DMS153 (cell line): Measurements from ENCODE around the gene COL19A1.

Experiments used
- DNase-seq: peaks from one replicate; lab custom pipeline; 2025; lab: John Stamatoyannopoulos, UW

The COL19A1 gene

DNA sequence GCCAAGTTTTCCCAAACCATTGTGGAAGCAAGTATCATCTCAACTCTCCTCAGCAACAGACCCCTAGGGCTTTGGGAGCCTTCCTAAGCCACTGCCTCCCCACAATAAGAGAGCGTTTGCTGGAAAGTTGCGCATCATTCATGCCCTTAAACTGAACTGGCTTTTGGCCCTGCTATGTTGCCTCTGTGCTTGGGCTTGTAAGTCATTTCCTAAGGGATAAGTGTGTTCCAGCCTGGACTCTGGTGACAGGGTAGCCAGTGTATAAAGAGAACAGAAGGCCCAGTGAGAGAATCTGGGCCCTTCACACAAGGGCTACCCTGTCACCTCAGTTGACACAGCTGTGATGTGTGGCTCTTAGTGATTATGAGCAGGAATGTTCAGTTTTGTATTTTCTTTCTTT lies 358.7 kb downstream of the COL19A1 start:
- DNase-seq: no peak

DNA sequence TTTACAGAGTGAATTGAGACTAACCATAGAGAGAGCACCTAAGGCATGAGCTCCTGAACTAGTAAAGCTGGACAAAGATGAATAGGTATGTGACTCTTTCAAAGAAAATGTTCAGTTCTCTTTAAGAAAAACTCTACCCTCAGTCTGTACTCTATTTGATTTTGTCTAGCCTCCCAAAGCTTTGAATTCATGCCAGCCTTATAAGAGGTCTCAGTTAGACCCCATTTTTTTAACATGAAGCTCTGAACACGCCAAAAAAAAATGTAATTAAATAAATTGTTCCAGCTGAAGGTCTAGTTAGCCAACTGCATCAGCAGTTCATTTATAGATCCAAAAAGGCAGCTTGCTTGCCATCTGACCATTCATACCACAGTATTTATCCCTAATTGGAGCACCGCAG lies 365.0 kb downstream of the COL19A1 start:
- no peak for DNase-seq

DNA sequence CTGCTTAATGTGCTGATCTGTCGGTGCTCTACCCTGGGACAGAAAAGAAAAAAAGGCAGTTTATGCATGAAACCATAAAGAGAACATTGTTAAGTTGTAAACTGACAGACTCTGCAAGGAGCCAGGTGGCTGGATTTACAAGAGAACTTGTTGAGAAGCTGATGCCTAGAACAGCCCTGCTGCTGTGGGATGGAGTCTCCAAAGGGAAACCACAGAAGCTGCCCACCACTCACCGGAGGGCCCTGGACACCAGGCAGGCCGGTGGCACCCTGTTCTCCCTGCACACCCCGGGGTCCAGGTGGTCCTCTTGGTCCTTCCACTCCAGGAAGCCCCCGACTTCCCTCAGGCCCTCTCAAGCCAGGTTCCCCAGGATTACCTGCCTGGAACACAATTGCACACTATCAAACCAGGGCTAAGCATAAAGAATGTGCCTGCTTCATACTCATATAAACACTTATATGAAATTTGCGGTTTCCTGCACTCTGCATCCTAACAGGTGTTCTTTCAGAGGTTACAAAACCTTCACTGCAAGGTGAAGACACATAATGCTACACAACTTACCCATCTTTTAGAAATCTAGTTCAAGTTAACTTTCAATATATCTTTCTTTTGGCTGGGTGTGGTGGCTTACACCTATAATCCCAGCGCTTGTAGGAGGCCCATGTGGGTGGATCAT lies 368.3 kb downstream of the COL19A1 start:
- DNase-seq: no peak

DNA sequence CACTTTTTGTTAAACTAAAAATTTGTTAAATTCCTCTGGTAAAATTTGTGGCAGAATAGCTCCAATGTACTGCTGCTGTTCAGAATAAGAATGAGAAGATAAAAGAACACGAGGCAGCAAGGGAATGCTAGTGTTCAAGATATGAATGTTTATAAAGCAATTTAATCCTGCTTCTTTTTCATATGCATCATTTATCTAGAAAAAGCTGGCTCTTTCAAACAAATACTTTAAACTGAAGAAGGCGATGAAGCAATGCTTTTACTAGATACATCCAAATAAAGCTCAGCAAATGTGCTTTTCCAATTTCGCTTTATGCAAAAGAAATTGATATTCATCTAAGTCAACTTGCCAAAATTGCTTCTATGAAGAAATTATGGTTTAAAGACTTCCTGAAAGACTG lies 370.0 kb downstream of the COL19A1 start:
- DNase-seq: no peak

DNA sequence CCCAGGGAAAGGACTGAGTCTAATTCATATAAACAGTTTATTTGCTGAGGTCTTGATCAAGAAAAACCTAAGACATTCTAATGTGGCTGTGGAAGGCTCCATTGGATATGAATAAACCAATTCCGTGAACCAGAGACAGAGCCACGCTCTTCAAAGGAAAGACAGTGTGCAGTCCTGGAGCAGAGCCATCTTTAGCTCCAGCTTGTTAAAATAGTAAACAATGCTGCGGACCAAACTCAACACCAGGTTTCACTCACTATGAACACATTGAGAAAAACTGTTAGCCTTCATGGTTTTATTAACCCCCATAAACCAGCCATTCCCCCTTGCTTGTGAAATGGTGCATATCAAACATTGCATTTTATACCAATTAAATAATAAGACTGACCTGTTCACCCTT lies 374.7 kb downstream of the COL19A1 start:
- DNase-seq: no peak

DNA sequence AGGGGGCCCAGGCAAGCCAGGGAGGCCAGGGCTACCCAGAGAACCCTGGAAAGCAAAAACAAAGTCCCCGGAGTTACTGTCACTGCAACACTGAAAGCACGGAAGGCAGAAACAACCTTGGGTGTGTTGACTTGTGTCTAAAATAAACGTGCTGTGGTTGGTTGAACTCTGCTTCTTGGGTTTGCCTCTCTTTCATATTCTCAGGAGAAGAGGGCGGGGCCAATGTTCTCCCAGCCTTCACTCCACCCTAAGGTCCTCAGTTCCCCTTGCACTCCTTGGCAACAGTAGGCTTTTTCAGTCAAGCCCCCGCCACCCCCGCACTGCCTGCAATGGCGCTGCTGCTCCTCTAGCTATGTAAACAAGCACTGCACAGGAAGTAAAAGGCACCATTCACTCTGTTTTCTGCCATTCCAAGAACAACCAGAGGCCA lies 375.6 kb downstream of the COL19A1 start:
- peak; percentile 92 for DNase-seq

DNA sequence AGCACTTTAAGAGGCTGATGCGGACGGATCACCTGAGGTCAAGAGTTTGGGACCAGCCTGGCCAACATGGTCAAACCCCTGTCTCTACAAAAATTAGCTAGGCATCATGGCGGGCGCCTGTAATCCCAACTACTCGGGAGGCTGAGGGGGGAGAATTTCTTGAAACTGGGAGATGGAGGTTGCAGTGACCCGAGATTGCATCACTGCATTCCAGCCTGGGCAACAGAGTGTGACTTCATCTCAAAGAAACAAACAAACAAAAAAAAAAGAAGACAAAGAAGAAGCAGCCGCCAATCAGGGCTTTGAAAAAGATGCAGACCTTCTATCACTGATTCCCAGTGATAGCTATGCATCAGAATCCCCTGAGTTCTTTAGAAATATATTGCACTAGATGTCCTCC lies 379.8 kb downstream of the COL19A1 start:
- DNase-seq: no peak

DNA sequence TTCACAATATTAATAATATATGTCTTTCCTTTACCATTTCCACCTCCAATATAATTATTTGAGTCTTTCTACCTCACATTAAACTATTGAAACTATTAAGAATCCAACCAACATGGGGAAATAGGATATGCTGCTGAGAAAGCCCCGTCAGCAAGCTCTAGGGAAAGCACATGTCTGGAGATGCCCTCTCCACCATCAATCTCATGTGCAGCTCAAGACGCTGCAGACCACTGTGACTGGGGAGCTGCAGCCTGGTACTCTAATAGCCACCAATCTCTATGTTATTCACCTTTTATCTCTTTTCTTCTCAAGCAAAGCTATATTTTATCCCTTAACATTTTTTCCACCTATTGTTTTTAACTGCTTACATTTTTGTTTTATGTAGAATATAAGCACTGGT lies 386.2 kb downstream of the COL19A1 start:
- no peak for DNase-seq

DNA sequence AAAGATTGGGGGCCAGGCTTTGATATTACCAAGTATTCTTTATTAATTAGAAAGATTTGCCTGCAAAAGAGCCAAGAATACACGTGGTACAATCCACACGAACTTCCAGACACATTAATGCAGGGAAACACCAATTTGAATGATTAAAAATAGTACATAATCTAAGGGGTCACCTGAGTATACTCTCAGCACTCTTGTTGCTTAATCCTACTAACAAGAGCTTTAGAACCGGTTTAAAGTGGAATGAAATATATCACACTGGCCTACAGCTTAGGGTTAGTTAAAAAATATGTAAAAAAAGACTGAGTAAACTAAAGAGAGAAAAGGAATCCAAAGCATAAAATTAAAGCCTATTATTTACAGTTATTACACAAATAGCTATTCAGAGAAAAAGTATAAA lies 387.6 kb downstream of the COL19A1 start:
- no peak for DNase-seq

DNA sequence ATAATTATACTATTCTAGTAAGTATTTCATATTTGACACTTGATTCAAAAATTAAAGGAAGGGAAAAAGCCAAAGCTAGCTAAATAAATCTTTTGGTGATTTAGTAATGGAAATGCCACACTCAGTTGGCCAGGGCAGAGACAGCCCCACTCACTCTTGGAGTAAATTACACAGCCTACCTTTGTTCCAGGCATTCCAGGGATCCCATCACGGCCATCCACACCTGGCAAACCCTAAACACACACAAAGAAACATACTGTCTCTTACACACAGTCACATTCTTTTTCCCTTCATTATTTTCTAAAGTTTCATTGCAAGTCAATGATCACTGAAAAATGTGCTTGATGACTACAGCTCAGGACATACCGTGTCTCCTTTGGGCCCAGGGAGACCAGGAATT lies 388.4 kb downstream of the COL19A1 start:
- no peak for DNase-seq

DNA sequence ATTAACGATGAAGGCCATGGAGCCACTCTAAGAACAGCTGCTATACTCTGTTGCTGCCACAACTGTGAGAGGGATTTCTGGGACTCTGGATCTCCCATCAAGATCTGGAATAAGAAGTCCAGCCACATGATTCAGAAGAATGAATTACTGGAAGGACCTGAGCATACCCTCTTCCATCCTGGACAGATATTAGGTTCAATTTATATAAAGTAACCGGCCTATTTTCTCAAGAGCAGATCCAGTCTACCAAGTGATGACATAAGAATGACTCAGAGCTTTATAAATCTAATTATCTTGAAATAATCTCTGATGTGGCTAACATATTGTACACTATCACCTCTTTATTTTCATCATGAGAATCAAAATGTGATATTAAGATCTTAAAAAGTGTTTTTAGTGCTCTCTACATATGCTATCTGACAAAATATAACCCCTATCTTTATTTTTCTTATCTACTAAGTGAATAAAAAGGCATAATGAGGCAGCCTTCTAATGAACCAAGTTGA lies 391.5 kb downstream of the COL19A1 start:
- no peak for DNase-seq

DNA sequence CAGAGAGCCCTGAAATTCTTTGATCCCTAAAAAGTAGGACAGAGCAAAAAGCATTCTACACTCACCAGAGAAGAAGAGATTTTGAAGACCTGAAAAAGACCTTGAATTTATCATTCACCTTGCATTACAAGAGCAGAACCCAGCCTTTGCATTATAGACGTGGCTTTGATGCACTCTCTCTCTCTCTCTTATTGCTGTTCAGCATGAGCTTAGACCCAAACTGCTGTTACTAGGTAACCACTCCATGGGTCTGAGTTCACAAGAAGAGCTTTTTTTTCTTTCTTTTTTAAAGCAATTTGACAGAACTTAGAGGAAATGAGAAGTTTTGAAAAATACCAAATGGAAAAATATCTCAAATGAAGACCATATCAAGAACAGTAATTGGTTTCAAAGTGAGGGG lies 392.1 kb downstream of the COL19A1 start:
- no peak for DNase-seq
